DMS114 treated with DMSO at 0.1 percent for 48 hours (cell line): ENCODE data around the gene M1AP.
A peak's percentile ranks its signal among the peaks of the same experiment; 100 is the strongest.

ENCODE experiments used
- DNase-seq: peaks from one replicate; lab custom pipeline; 2025; ENCODE audit not compliant: unreplicated experiment; lab: John Stamatoyannopoulos, UW

M1AP gene

GRCh38 chr2:74648009-74648443 lies at the start of gene M1AP:
Gene M1AP, minus strand, starts transcription at chr2:74648330. Its CDS starts 8,055 bp downstream, at chr2:74640275.
- DNase-seq: no peak

- no peak for DNase-seq
These were observed 48.7 kb upstream of the M1AP start for GRCh38 chr2:74696829-74697228.

- no peak for DNase-seq
These were observed 47.5 kb upstream of the M1AP start for GRCh38 chr2:74695663-74696062.

- DNase-seq: no peak
These were observed 46.2 kb upstream of the M1AP start for GRCh38 chr2:74694281-74694680.

GRCh38 chr2:74693668-74694067 lies 45.5 kb upstream of the M1AP start:
- no peak for DNase-seq

GRCh38 chr2:74693213-74693612 lies 45.1 kb upstream of the M1AP start:
- no peak for DNase-seq

- no peak for DNase-seq
These were observed 43.8 kb upstream of the M1AP start for GRCh38 chr2:74691929-74692328.

- peak; percentile 74 for DNase-seq
These were observed 42.4 kb upstream of the M1AP start for GRCh38 chr2:74690571-74690970.

- no peak for DNase-seq
These were observed 41.5 kb upstream of the M1AP start for GRCh38 chr2:74689671-74690070.

- no peak for DNase-seq
These were observed 40.8 kb upstream of the M1AP start for GRCh38 chr2:74688881-74689280.

GRCh38 chr2:74685408-74685807 lies 37.3 kb upstream of the M1AP start:
- DNase-seq: no peak

GRCh38 chr2:74682501-74682900 lies 34.4 kb upstream of the M1AP start:
- DNase-seq: no peak

GRCh38 chr2:74679615-74680014 lies 31.5 kb upstream of the M1AP start:
- no peak for DNase-seq

- DNase-seq: no peak
These were observed 28.2 kb upstream of the M1AP start for GRCh38 chr2:74676331-74676730.

GRCh38 chr2:74675090-74675489 lies 27.0 kb upstream of the M1AP start:
- no peak for DNase-seq

GRCh38 chr2:74673826-74674528 lies 25.8 kb upstream of the M1AP start:
- no peak for DNase-seq

GRCh38 chr2:74671479-74671878 lies 23.3 kb upstream of the M1AP start:
- no peak for DNase-seq

GRCh38 chr2:74670263-74670662 lies 22.1 kb upstream of the M1AP start:
- no peak for DNase-seq

- no peak for DNase-seq
These were observed 20.0 kb upstream of the M1AP start for GRCh38 chr2:74668087-74668486.

GRCh38 chr2:74659462-74659861 lies 11.3 kb upstream of the M1AP start:
- no peak for DNase-seq

- DNase-seq: no peak
These were observed 10.4 kb upstream of the M1AP start for GRCh38 chr2:74658516-74658915.

- no peak for DNase-seq
These were observed 7.4 kb upstream of the M1AP start for GRCh38 chr2:74655579-74655978.
